T-cell (primary cell): ENCODE data around the gene THAP7. TPM values are rescaled to one million over a fixed set of nuclear protein-coding genes. Genes with fewer than 3 reads are reported as not detected.

Experiments
- ATAC-seq, 4 experiments: fragments of 200-7000 bp in 3 of 4; fragments of 150-1000 bp in 1 of 4; cut with Tn5 transposase; replicated peaks in 1 of 4; 1 replicate in 3 of 4; 2 replicates in 1 of 4; pipeline ENCODE4 v1.10.0; 2021; ENCODE audit warnings: moderate library complexity in 3 of 4, mild to moderate bottlenecking in 2 of 4, moderate number of reproducible peaks in 1 of 4
- CTCF ChIA-PET, 2 donors: fragments of 300-600 bp; sonication (Branson Sonifier 250); formaldehyde crosslinking; loops; one replicate each; lab custom pipeline; 2022; ENCODE audit warnings: antibody characterized with exemption in 2 of 2; lab: Charles Lee
- POLR2A ChIA-PET, 2 donors: fragments of 300-600 bp; sonication (Branson Sonifier 250); formaldehyde crosslinking; loops; one replicate each; lab custom pipeline; 2022; ENCODE audit warnings: antibody characterized with exemption in 2 of 2; lab: Charles Lee
- DNase-seq, 35 experiments: peaks; one replicate each; pipeline versions ENCODE4 v3.0.0 to v3.0.0-alpha.2; 2013 to 2023
- H3K27ac ChIP-seq: one replicate; pipeline ENCODE4 v1.5.1; 2013; ENCODE audit warnings: low read length
- H3K27me3 ChIP-seq, 2 experiments: replicated peaks in 1 of 2; 1 replicate in 1 of 2; 2 replicates in 1 of 2; pipeline versions ENCODE4 v1.6.1 to v1.7.0; 2013; ENCODE audit warnings: low read length in 1 of 2, mixed read lengths in 1 of 2; ENCODE audit not compliant: control insufficient read depth in 2 of 2, insufficient read depth in 2 of 2; ENCODE audit errors: extremely low read depth in 1 of 2
- H3K36me3 ChIP-seq, 2 donors: 1 replicate in 1 of 2; 2 replicates in 1 of 2; pipeline versions ENCODE4 v1.6.1 to v1.7.0; 2013; ENCODE audit warnings: low read length in 1 of 2; ENCODE audit not compliant: control insufficient read depth in 2 of 2, insufficient read depth in 1 of 2; ENCODE audit errors: extremely low read depth in 1 of 2
- H3K4me1 ChIP-seq, 2 experiments: 1 replicate in 1 of 2; 2 replicates in 1 of 2; pipeline versions ENCODE4 v1.6.1 to v1.7.0; 2013; ENCODE audit warnings: low read length in 2 of 2, mixed read lengths in 1 of 2; ENCODE audit not compliant: insufficient read depth in 2 of 2, control insufficient read depth in 1 of 2; ENCODE audit errors: extremely low read depth in 1 of 2
- H3K4me3 ChIP-seq, 2 donors: 1 replicate in 1 of 2; 2 replicates in 1 of 2; pipeline versions ENCODE4 v1.5.1 to v1.7.0; 2013; ENCODE audit warnings: mild to moderate bottlenecking in 2 of 2, low read length in 1 of 2, moderate library complexity in 1 of 2; ENCODE audit not compliant: control insufficient read depth in 1 of 2; ENCODE audit errors: extremely low read depth in 1 of 2
- H3K9me3 ChIP-seq: 2 replicates; pipeline ENCODE4 v1.7.0; 2013
- H3K27ac Mint-ChIP-seq, 2 donors: one replicate each; pipeline ENCODE4 v1.8.0; 2020 to 2021; ENCODE audit warnings: mild to moderate bottlenecking in 2 of 2, mixed read lengths in 2 of 2
- H3K27me3 Mint-ChIP-seq, 2 donors: one replicate each; pipeline ENCODE4 v1.8.0; 2021 to 2022; ENCODE audit warnings: mixed read lengths in 2 of 2
- H3K36me3 Mint-ChIP-seq: one replicate; pipeline ENCODE4 v1.8.0; 2021; ENCODE audit warnings: mixed read lengths
- H3K4me1 Mint-ChIP-seq, 3 donors: one replicate each; pipeline ENCODE4 v1.8.0; 2020 to 2022; ENCODE audit warnings: mixed read lengths in 3 of 3, mild to moderate bottlenecking in 1 of 3
- H3K4me3 Mint-ChIP-seq, 3 donors: one replicate each; pipeline ENCODE4 v1.8.0; 2020 to 2022; ENCODE audit warnings: mild to moderate bottlenecking in 3 of 3, mixed read lengths in 3 of 3, moderate library complexity in 3 of 3
- H3K9me3 Mint-ChIP-seq, 3 donors: one replicate each; pipeline ENCODE4 v1.8.0; 2020 to 2022; ENCODE audit warnings: mixed read lengths in 3 of 3
- WGBS: methylation state at CpG from one replicate; pipeline ENCODE4 v1.1.5; 2013; ENCODE audit warnings: missing lambda C conversion rate; ENCODE audit not compliant: insufficient coverage; 5-methylcytosine and 5-hydroxymethylcytosine counted together
- total RNA-seq, 35 experiments: library from RNA in 6 of 35; stranded (reverse) in 6 of 35; fragments of 120-200 nt in 1 of 35; gene quantifications; one replicate each; pipeline versions ENCODE4 v1.2.1 to v1.2.4 and lab custom pipeline; 2013 to 2026

THAP7 gene
- total RNA-seq, 5 donors from 2014 or later (not counting 1 experiment from before 2014, with no cell fraction given), result 46.4 to 61.1 (median 56.8) TPM

DNA sequence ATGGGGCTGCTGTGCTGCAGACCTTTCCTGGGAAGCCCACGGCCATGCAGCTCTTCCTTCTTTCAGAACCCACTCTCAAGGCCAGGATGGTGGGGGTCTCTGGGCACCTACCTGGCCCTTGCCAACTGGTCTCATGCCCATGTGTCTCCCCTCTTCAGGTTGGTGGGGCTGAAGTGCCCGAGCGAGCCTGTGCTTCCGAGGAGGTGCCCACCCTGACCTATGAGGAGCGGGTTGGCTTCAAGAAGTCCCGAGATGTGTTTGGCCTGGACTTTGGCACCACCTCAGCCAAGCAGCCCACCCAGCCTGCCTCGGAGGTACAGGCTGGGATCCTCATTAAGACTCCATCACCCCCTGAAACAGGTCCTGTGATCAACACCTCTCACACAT lies 9.9 kb downstream of the THAP7 start:
- ATAC-seq (no peak), DNase-seq (no peak)
- Mint-ChIP-seq H3K4me3 (no peak overlapping the region), H3K4me1 (peaks cover 0 to 8% (median 6%) of the 10 kb centered on the region in 3 donors), H3K27me3 (no peaks in the 10 kb centered on the region), H3K9me3 (no peaks in the 10 kb centered on the region), H3K27ac (no peak overlapping the region), H3K36me3 (peaks cover 8% of the 10 kb centered on the region)
- ChIA-PET POLR2A (no interaction called here), CTCF (no interaction called here)
- H3K27me3 ChIP-seq, result no peaks in the 10 kb centered on the region
- H3K4me1 ChIP-seq, result peaks cover 0 to 9% of the 10 kb centered on the region in 2 experiments
- H3K36me3 ChIP-seq, result peaks cover 8 to 47% of the 10 kb centered on the region in 2 donors
- WGBS, result 100% methylated on average over 5 of the region's 7 CpGs
- H3K27ac ChIP-seq, result no peak overlapping the region
- no peaks in the 10 kb centered on the region for H3K9me3 ChIP-seq
- no peak overlapping the region for H3K4me3 ChIP-seq

DNA sequence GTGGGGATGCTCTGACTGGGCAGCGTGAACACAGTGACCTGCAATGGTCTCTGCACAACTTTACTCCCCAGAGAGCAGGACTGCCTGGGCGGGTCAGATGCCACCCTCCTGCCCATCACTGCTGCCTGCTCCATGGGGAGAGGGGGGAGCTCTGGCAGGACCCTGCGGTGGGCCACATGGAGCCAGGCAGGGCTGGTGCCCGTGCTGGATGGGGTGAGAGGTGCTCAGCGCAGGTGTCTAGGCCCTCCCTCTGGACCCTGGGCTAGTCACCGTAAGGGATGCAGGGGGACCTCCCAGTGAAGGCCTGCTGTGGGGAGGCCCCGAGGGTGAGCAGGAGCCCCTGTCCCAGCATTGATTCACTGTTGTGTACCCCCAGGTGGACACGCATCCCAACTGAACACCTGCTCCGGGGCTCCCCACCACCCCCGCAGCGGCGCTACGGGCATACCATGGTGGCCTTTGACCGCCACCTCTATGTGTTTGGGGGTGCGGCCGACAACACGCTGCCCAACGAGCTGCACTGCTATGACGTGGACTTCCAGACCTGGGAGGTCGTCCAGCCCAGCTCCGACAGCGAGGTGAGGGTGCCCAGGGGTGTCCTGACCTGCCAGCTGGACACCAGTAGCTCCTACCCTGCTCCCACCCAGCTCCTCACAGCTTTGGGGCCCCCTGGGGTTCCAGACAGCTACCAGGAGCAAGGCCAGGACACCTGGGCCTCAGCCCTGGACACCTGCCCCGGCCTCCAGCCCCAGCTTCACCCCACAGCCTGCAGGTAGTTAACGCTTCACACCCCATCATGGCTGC lies 10.5 kb downstream of the THAP7 start:
- no peak overlapping the region for H3K27ac Mint-ChIP-seq
- CTCF ChIA-PET, result no interaction called here
- H3K9me3 Mint-ChIP-seq, result no peaks in the 10 kb centered on the region

DNA sequence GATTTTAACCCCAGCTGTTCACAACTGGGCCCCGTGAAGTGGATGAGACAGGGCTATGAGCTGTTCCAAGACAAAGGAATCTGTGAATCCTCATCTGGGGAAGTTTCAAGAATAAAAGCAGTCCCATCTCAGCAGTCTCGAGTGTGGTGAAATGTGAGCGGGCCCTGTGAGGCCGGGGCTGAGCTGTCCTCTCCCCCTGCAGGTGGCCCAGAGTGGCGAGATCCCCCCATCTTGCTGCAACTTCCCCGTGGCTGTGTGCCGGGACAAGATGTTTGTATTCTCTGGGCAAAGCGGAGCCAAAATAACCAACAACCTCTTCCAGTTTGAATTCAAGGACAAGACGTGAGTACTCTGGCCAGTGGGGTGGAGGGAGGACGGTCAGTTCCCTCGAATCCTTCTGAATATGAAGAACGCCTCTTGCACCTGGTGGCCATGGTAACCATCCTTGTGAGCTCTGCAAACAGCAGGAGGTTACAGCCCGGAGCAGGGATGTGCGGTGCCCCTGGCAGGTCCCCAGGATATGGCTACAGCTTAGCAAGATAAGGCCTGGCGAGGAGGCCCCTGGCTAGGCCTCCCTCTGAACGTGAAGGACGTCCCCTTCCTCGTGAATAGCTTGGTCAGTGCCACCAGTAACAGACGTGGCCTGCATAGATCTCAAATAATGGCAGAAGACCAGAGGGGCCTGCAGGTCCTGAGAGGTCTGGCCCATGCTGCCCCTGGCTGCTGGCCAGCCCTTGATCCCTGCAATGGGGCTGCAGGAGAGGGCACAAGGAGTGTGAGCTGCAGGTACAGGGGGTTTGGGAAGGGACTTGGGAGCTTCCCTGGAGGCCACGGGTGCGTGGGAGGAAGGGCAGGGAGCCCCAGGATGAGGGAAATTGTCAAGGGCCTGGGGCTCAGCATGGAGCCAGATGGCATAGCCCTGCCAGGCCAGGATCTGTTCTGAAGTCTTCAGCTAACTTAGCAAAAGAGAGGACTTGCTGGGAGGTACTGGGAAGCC lies 11.4 kb downstream of the THAP7 start:
- Histone ChIP-seq H3K4me1 (peaks cover 0 to 9% of the 10 kb centered on the region in 2 experiments), H3K27ac (no peak overlapping the region), H3K4me3 (no peak overlapping the region), H3K27me3 (no peaks in the 10 kb centered on the region), H3K36me3 (peaks cover 8 to 51% of the 10 kb centered on the region in 2 donors), H3K9me3 (no peaks in the 10 kb centered on the region)
- ATAC-seq (no peak), DNase-seq (no peak)
- Mint-ChIP-seq H3K36me3 (peaks cover 13% of the 10 kb centered on the region), H3K9me3 (no peaks in the 10 kb centered on the region), H3K4me1 (peaks cover 6 to 8% (median 7%) of the 10 kb centered on the region in 3 donors), H3K27ac (no peak overlapping the region), H3K27me3 (no peaks in the 10 kb centered on the region), H3K4me3 (no peak overlapping the region)
- CTCF ChIA-PET, result no interaction called here
- POLR2A ChIA-PET, result no interaction called here
- 89% methylated on average over 16 of the region's 21 CpGs for WGBS

More for the DNA sequence above, 10.5 kb downstream of the THAP7 start:
- Mint-ChIP-seq H3K36me3 (peaks cover 11% of the 10 kb centered on the region), H3K4me3 (no peak overlapping the region), H3K27me3 (no peaks in the 10 kb centered on the region), H3K4me1 (peaks cover 3 to 8% (median 6%) of the 10 kb centered on the region in 3 donors)
- POLR2A ChIA-PET, result no interaction called here
- Histone ChIP-seq H3K4me1 (peaks cover 0 to 9% of the 10 kb centered on the region in 2 experiments), H3K27ac (no peak overlapping the region), H3K27me3 (no peaks in the 10 kb centered on the region), H3K9me3 (no peaks in the 10 kb centered on the region), H3K36me3 (peaks cover 8 to 50% of the 10 kb centered on the region in 2 donors), H3K4me3 (no peak overlapping the region)
- WGBS, result 91% methylated on average over 22 of the region's 24 CpGs
- no peak for DNase-seq
- no peak for ATAC-seq

DNA sequence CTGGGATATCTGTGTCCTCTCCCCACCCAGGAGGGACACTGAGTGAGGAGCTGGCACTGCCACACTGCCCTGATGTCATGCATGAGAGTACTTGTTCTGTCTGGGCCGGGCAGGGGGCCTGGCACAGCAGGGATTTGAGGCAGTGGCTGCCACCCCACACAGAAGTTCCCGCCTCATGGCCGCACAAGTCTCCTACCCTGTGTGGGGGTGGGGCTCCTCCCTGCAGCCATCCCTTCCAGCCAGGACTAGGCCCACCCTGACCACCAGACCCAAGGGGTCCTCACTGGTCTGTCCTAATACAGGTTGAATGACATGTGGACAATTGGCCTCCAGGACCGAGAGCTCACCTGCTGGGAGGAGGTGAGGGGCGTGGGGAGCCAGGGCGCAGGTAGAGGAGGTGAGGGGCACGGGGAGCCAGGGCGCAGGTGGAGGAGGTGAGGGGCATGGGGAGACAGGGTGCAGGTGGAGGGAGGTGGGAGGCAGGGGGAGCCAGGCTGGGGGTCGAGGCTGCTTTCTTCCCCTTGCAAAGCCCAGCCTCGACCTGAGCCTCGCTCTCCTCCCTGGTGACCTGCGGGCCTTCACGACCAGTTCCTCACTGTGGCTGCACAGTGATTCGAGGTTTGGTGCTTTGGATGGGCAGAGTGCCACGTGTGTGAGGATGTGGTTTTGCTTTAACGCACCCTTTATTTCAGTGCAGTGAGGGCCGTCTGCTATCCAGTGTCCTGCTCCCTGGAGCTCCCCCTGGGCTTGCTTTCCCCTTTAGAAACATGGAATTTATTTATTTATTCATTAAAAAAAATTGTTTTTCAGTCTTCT lies 12.4 kb downstream of the THAP7 start:
- DNase-seq (no peak), ATAC-seq (peak in 1 of 4 experiments; percentile 55)
- POLR2A ChIA-PET, result no interaction called here
- peaks cover 0 to 9% of the 10 kb centered on the region in 2 experiments for H3K4me1 ChIP-seq
- peaks cover 6 to 8% (median 7%) of the 10 kb centered on the region in 3 donors for H3K4me1 Mint-ChIP-seq
- H3K9me3 ChIP-seq, result no peaks in the 10 kb centered on the region
- H3K36me3 Mint-ChIP-seq, result peaks cover 13% of the 10 kb centered on the region
- H3K36me3 ChIP-seq, result peaks cover 8 to 47% of the 10 kb centered on the region in 2 donors
- no peaks in the 10 kb centered on the region for H3K27me3 ChIP-seq
- no peak overlapping the region for H3K27ac Mint-ChIP-seq
- H3K9me3 Mint-ChIP-seq, result no peaks in the 10 kb centered on the region
- no peak overlapping the region for H3K4me3 Mint-ChIP-seq
- no peak overlapping the region for H3K27ac ChIP-seq
- no peaks in the 10 kb centered on the region for H3K27me3 Mint-ChIP-seq
- no peak overlapping the region for H3K4me3 ChIP-seq
- CTCF ChIA-PET, result no interaction called here
- 47% methylated on average over 6 of the region's 17 CpGs for WGBS

DNA sequence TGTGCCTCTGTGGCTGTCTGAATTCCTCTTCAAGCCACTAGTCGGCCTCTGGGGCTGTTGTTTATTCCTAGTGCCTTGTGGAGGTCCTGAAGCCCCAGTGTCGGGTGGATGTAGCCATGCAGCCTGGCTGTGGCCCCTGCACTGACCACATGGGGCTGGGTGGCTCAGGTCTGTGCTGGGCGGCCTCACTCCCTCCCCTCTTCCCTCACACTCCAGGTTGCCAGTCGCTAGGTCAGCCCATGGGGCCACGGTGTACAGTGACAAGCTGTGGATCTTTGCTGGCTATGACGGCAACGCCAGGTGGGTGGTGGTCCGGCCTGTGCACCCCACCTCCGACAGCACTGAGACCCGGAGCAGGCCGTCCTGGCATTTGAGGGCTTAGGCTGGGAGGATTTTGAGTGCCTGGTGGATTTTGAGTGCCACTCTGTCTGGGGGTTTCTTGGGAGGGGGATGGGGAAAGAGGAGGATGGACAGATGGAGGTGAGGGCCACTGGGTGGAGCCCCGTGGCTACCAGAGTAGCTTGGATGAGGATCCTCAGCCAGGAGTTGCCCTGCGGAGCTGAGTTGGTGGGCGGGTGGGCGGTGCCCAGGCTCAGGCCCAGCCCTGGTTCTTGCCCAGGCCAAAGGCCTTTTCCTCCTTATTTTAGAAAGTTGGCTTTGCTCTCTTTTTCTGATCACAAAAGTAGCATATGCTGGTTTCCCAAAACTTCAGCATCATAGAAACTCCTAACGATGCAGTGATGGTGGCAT lies 13.2 kb downstream of the THAP7 start:
- H3K36me3 Mint-ChIP-seq, result peaks cover 13% of the 10 kb centered on the region
- ChIA-PET POLR2A (no interaction called here), CTCF (no interaction called here)
- DNase-seq (no peak), ATAC-seq (no peak)
- no peaks in the 10 kb centered on the region for H3K9me3 Mint-ChIP-seq
- Histone ChIP-seq H3K27ac (no peak overlapping the region), H3K9me3 (no peaks in the 10 kb centered on the region), H3K4me3 (no peak overlapping the region), H3K36me3 (peaks cover 3 to 47% of the 10 kb centered on the region in 2 donors), H3K4me1 (peaks cover 0 to 10% of the 10 kb centered on the region in 2 experiments), H3K27me3 (no peaks in the 10 kb centered on the region)
- H3K4me1 Mint-ChIP-seq, result peaks cover 12 to 13% (median 12%) of the 10 kb centered on the region in 3 donors
- WGBS, result 96% methylated on average over 13 of the region's 16 CpGs
- no peak overlapping the region for H3K27ac Mint-ChIP-seq
- no peaks in the 10 kb centered on the region for H3K27me3 Mint-ChIP-seq
- H3K4me3 Mint-ChIP-seq, result no peak overlapping the region
